ENCODE data around the gene HAGHL. TPM values are rescaled to one million over a fixed set of nuclear protein-coding genes. Genes with fewer than 3 reads are reported as not detected.

Gene HAGHL
- total RNA-seq, 2 donors from 2014 or later, result 7.7 to 10.1 TPM

- H3K27ac ChIP-seq, result no peak overlapping the region
- intact Hi-C loops (cut with DNase I), result no loop called here
Measured at GRCh38 chr16:707062-707538, 19.8 kb upstream of the HAGHL start.

GRCh38 chr16:708019-708418, 18.9 kb upstream of the HAGHL start:
- intact Hi-C loops (cut with DNase I), result no loop called here
- Histone ChIP-seq H3K27me3 (replicated peaks; ENCODE audit: insufficient read depth) (peaks cover 22% of the 10 kb centered on the region), H3K4me3 (no peak overlapping the region), H3K9me3 (no peaks in the 10 kb centered on the region), H3K36me3 (no peaks in the 10 kb centered on the region), H3K27ac (no peak overlapping the region), H3K4me1 (replicated peaks) (no peaks in the 10 kb centered on the region)
- 58% methylated on average over 3 of the region's 3 CpGs for WGBS
- DNase-seq (ENCODE audit: low spot score), result no peak
- TF ChIP-seq CTCF (IDR thresholded peaks at IDR 0.05), result no peak
- no peak for TF ChIP-seq POLR2A (IDR thresholded peaks at IDR 0.05)
- no peak for TF ChIP-seq POLR2AphosphoS5 (IDR thresholded peaks at IDR 0.05)

More at GRCh38 chr16:707062-707538, 19.8 kb upstream of the HAGHL start:
- no peaks in the 10 kb centered on the region for H3K36me3 ChIP-seq
- H3K27me3 ChIP-seq (replicated peaks; ENCODE audit: insufficient read depth), result peaks cover 22% of the 10 kb centered on the region
- 26% methylated on average over 14 of the region's 14 CpGs for WGBS
- H3K4me3 ChIP-seq, result no peak overlapping the region
- no peaks in the 10 kb centered on the region for H3K9me3 ChIP-seq
- no peak for TF ChIP-seq POLR2AphosphoS5 (IDR thresholded peaks at IDR 0.05)
- no peak for TF ChIP-seq POLR2A (IDR thresholded peaks at IDR 0.05)
- TF ChIP-seq CTCF (IDR thresholded peaks at IDR 0.05), result no peak
- no peaks in the 10 kb centered on the region for H3K4me1 ChIP-seq (replicated peaks)
- no peak for DNase-seq (ENCODE audit: low spot score)

GRCh38 chr16:708959-709358, 17.9 kb upstream of the HAGHL start:
- H3K9me3 ChIP-seq, result no peaks in the 10 kb centered on the region
- no peak overlapping the region for H3K27ac ChIP-seq
- 85% methylated on average over 4 of the region's 4 CpGs for WGBS
- H3K27me3 ChIP-seq (replicated peaks; ENCODE audit: insufficient read depth), result peaks cover 22% of the 10 kb centered on the region
- H3K4me3 ChIP-seq, result no peak overlapping the region
- intact Hi-C loops (cut with DNase I), result no loop called here
- no peaks in the 10 kb centered on the region for H3K36me3 ChIP-seq
- H3K4me1 ChIP-seq (replicated peaks), result no peaks in the 10 kb centered on the region
- no peak for DNase-seq (ENCODE audit: low spot score)
- TF ChIP-seq POLR2AphosphoS5 (IDR thresholded peaks at IDR 0.05) (no peak), POLR2A (IDR thresholded peaks at IDR 0.05) (no peak), CTCF (IDR thresholded peaks at IDR 0.05) (no peak)

- DNase-seq (ENCODE audit: low spot score), result no peak
Measured at GRCh38 chr16:709566-710499, 17.1 kb upstream of the HAGHL start.

More at GRCh38 chr16:709566-710499, 17.1 kb upstream of the HAGHL start:
- Histone ChIP-seq H3K9me3 (no peaks in the 10 kb centered on the region), H3K27ac (no peak overlapping the region), H3K27me3 (replicated peaks; ENCODE audit: insufficient read depth) (peaks cover 16% of the 10 kb centered on the region), H3K4me1 (replicated peaks) (peaks cover 4% of the 10 kb centered on the region), H3K4me3 (no peak overlapping the region), H3K36me3 (no peaks in the 10 kb centered on the region)
- intact Hi-C loops (cut with DNase I), result loop anchor here (5.0 kb wide), 2 partner anchors 77 to 342 kb away; partner anchors contain the start of genes CHTF18 and RPUSD1
- WGBS, result 15% methylated on average over 26 of the region's 30 CpGs
- TF ChIP-seq POLR2A (IDR thresholded peaks at IDR 0.05) (no peak), POLR2AphosphoS5 (IDR thresholded peaks at IDR 0.05) (no peak), CTCF (IDR thresholded peaks at IDR 0.05) (no peak)

All from prostate gland (tissue), 2 donors.